CD4-positive, alpha-beta T cell treated with Interleukin-15 for 1 hour (primary cell): Measurements from ENCODE around the gene TBC1D22A.

ENCODE experiments used
- DNase-seq: peaks from one replicate; pipeline ENCODE4 v3.0.0-alpha.2; 2020

Gene TBC1D22A

GRCh38 chr22:47116426-47117341 is 354.2 kb downstream of the TBC1D22A start:
- peak; percentile 15 for DNase-seq

GRCh38 chr22:47117442-47117841 is 355.0 kb downstream of the TBC1D22A start:
- DNase-seq: peak; percentile 1

- DNase-seq: no peak
Observed at GRCh38 chr22:47119181-47119580, 356.7 kb downstream of the TBC1D22A start.

GRCh38 chr22:47120399-47120798 is 357.9 kb downstream of the TBC1D22A start:
- DNase-seq: no peak

- DNase-seq: no peak
Observed at GRCh38 chr22:47121791-47122190, 359.3 kb downstream of the TBC1D22A start.

GRCh38 chr22:47122441-47123000 is 360.1 kb downstream of the TBC1D22A start:
- DNase-seq: no peak

GRCh38 chr22:47123006-47123826 is 360.8 kb downstream of the TBC1D22A start:
- DNase-seq: no peak

GRCh38 chr22:47123827-47124442 is 361.5 kb downstream of the TBC1D22A start:
- no peak for DNase-seq

- DNase-seq: no peak
Observed at GRCh38 chr22:47124451-47124881, 362.0 kb downstream of the TBC1D22A start.

- DNase-seq: no peak
Observed at GRCh38 chr22:47124961-47125360, 362.5 kb downstream of the TBC1D22A start.

GRCh38 chr22:47125603-47126002 is 363.2 kb downstream of the TBC1D22A start:
- DNase-seq: no peak

GRCh38 chr22:47126344-47126811 is 363.9 kb downstream of the TBC1D22A start:
- DNase-seq: no peak

GRCh38 chr22:47127441-47127871 is 365.0 kb downstream of the TBC1D22A start:
- DNase-seq: no peak

GRCh38 chr22:47128216-47128615 is 365.8 kb downstream of the TBC1D22A start:
- DNase-seq: no peak

GRCh38 chr22:47128622-47129215 is 366.3 kb downstream of the TBC1D22A start:
- no peak for DNase-seq

GRCh38 chr22:47129902-47130635 is 367.6 kb downstream of the TBC1D22A start:
- DNase-seq: peak; percentile 42

- no peak for DNase-seq
Observed at GRCh38 chr22:47130883-47131631, 368.6 kb downstream of the TBC1D22A start.

GRCh38 chr22:47131632-47132427 is 369.4 kb downstream of the TBC1D22A start:
- no peak for DNase-seq

- no peak for DNase-seq
Observed at GRCh38 chr22:47132428-47132825, 370.0 kb downstream of the TBC1D22A start.
